H4 (cell line): ENCODE results near the gene COMT. TPM values are rescaled to one million over a fixed set of nuclear protein-coding genes. Genes with fewer than 3 reads are reported as not detected.

Experiments used
- DNase-seq: peaks from one replicate; pipeline ENCODE4 v3.0.0-alpha.2; 2015; ENCODE audit warnings: low spot score
- total RNA-seq: library from RNA; depleted of rRNA; stranded (reverse); fragments of >200 nt; shearing (Covaris generic); gene quantifications from 2 replicates; pipeline ENCODE4 v1.2.3, GENCODE V29; 2014; rRNA removed

Gene COMT
- total RNA-seq, 1 experiment from 2014 or later: 111 TPM

DNA sequence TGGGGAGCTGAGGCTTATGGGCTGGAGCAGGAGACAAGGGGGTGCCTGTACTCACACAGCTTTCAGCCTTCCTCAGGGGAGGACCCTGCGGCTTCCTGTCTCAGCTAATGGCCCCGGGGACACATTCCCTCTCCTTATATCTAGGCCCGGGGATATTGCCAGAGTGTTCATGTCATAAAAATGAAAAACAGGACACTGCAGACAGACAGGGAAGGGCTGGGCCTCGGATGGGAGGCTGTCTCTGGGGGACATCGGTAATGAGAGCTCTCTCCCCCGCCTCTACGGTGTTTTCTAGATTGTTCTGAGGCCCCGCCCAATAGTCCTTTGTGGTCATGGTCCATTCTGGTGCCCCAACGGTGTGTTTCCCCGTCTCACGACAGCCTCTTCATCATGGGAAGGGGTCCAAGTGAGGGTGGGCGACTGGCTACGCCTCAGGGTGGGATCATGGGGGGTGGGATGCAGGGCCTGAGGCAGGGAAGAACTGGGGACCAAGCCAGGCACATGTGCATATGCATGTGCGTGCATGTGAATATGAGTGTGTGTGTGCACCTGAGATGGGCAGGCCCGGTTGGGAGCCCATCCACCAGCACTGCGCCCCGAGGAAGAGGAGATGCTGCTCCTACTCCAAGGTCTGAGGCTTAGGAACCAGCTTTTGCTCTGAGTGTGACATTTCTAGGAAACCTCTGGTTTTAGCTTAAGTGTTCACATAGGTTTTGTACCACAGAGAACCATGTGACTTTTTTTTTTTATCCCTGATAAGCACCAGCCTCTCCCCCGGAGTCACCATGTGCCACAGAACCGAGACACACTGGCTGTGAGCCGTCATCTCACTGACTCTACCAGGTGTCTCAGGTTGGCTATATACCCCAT lies 69.8 kb downstream of the COMT start:
- no peak for DNase-seq

DNA sequence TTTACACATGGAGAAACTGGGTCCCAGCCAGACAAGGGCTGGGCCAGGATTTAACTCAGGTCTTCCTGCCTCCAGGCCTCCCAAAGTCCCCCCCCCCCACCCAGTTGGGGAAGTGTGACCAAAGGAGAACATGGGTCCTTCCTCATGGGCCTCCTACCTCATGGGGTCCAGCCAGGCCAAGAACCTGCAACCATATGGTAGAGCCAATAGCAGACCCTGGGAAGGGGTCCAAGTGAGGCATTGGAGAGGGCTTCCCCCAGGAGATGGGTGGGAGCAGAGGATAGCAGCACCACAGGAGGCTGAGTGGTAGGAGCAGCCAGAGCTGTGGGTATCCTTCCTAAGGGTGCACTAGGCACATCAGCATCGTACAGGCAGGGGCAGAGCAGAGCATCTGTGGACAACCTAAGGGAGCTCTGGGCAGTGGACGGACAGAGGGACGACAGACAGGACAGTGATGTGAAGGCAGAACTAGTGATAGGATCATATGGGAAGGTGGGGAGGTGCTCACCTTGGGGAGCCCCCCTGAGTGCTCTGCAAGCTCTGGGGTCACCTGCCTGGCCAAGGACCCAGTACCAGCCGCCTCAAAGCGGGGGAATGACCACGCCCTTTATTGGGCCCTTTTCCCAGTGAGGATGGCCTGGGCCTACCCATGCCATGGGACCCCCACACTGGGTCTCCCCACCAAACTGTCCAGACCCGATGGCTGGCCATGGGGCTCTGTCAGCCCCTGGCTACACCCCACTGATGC lies 70.6 kb downstream of the COMT start:
- DNase-seq: no peak

DNA sequence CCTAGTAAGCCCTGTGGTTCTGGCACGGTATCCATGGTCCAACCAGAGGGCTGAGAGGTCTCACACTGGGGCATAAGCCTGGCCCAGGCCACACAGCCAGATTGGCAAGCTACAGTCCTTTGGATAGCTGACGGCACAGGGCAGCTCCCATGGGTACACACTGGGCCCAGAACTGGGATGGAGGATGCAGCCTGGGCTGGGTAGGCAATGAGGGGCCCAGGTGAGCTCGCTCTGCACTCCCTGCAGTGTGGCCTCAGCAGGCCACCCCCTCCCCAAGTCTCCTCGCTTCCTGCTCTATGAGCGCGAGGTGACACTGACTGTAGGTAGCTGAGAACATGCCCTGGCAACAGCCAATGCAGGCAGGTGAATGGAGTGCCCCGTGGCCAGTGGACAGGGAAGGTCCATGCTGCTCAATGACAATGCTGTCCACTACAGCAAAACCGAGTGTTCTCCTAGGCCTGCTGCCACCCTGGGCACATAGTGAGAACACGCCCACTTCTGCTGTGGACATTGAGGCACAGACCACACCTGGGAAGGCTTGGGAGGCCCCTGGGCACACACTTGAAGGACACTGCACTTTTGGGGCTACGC lies 71.3 kb downstream of the COMT start:
- no peak for DNase-seq

DNA sequence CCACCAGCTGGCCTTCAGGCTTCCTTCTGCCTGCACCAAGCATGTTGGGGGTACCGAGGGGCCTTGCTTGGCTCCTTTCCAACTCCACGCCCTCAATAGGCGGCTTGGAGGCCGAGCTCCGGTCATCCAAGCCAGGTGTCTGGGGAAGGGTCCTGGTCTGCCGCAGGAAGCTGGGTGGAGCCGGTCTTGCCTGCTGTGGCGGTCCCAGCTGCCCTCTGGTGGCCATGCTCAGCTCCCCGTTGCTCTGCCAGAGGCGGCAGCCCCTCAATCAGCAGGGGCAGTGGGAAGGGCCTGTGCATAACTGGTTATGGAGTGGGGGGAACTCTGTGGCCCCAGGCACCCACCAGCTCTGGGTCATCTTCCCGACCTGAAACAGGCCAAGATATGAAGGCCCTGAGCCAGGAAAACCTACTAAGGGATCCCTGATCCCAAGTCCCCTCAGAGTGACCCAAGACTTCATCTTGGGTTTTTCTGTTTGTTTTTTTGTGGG lies 71.9 kb downstream of the COMT start:
- DNase-seq: no peak

DNA sequence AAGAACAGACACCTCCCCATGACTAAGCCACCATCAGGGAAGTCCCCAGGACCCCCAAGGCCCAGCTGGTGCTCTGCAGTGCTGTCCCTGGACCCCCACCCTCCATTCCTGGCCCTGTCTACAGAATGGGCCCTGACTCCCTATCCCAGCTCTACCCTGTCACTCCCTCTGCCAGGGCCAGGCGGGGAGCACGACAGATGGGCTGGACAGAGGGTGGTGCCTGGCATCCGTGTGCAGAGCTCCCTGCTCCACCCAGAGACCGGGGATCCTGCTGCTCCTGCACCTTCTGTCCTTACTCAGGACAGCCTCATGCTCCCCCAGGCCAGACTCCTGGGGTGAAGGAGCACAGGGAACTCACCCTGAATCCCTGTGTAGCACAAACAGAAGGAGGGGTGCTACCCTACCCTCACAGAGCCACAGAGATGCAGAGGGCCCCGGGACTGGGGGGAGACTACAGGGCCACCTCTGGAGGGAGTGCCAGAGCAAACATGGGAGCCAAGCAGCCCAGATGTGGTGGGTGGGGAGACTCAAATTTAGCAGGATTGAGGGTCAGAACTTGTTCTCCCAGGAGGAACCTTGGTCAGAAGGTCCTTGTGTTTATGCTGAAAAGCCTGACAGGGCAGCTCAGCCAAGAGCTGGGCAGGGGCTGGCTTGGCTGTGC lies 73.1 kb downstream of the COMT start:
- DNase-seq: no peak

DNA sequence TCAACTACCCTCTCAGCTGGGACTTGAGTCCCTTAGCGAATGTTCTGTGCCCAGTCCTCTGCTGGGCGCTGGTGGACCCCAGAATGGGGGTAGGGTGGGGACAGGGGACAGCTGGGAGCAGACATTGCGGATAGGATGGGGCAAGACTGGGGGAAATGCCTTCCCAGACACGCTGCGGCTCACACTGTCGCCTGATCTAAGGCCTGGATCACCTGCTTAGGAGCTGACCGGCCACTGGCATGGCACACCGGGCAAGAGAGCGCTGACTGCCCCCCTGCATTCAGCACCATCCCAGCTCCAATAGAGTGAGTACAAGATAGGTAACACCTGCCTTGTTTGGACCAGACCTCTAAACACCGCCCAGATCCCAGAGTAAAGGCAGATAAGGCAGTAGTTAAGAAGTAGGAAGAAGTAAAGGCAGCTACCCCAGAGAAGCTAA lies 73.6 kb downstream of the COMT start:
- DNase-seq: no peak

DNA sequence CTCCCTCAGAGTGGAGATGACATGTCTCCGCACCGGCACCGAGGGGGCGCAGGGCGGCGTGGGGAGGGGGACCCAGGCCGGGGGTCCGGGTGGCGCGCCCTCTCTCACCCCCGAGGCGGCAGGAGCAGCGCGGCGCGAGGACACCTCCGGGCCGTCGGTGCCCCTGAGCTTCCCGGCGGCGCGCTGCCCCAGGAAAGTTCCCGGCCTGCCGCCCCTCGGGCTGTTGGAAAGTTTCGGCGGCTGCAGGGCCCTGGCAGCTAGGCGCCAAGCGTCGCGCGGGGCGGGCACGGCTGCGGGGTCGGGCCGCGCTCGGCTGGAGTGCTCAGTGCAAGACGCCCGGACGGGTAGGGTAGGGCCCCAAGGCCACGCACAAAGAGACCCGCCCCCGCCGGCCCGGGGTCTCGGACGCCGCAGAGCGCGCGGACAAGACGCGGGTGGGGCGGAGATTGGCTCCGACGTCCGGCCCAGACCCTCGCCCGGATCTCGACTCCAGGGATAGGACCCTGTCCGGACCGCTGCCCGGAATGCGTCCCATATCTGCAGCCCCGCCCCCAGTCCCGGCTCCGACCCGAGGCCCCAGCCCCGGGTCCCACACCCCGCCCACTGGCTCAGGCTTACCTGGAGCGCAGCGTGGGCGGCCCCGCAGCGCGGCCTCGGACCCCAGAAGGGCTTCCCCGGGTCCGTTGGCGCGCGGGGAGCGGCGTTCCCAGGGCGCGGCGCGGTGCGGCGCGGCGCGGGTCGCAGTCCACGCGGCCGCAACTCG lies 74.6 kb downstream of the COMT start:
- DNase-seq: no peak

DNA sequence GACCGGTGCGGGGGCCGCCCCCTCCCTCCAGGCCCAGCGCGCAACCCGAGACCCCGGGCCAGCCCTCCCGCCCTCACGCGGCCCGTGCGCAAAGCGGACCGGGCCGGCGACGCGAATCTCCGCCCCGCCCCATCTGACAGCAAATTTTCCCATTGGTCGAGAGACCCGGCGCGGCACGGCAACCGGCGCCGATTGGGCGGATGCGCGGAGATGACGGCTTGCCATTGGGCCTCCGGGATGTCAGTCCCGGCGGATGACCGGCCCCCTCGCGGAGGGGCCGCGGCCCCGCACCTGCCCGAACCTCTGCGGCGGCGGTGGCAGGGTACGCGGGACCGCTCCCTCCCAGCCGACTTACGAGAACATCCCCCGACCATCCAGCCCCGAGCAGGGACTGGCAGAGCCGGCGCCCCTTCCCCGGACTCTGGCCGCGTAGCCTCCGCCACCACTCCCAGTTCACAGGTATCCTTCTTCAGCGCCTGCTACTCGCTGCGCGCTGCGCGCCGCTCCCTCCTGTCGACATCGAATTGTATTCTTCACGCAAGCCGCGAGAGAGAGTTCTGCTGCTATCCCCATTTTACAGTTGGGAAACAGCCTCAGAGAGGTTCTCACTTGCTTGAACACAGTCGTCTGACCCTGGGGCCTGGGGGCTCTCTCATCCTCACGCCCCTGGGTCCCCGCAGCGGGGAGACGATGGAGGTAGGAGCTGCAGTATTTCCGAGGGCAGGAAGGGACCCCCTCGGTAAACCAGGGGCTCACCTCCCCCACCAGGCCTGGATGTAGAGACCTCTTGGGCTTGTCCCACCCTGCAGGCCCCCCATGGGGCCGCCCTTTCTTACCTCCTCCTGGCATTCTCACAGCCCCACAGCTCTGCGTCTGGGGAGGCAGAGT lies 75.4 kb downstream of the COMT start, which contains the start of gene ARVCF:
TSS of gene ARVCF (minus strand) at position 90 of the 888 bp plus-strand sequence. CDS start 26,029 bp downstream, outside the sequence.
- peak; percentile 56 for DNase-seq

DNA sequence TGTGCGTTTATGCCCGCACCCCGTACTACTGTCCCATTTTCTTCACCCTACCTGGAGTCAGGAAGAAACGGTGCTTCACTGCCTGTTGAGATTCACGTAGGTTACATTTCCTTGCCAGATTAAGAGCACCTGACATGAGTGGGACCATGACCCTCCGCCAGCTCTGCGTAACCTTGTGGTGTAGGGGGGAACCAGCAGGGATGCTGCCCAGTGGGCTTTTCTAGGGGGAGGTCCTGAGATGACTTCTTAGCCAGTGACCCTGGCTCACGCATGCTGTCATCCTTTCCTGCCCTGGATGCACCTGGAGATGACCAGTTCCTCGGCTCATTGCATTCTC lies 76.0 kb downstream of the COMT start:
- no peak for DNase-seq

DNA sequence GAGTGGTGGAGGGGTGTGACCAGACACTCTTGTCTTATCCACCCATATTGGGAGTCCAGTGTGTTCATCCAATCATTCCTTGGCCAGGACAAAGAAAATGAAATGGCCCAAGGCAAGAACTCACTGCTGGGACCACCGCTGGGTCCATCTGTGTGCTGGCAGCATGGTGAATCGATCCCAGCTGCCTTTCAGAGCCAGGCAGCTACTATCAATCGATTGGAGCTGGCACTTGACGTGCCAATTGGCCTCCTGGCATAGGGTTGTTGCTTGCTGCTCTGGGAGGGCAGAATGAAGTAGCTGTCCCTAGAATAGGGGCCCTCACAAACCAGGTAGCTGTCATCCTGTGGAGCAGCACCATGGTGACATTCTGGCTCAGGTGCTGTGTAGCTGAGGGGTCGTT lies 76.4 kb downstream of the COMT start:
- no peak for DNase-seq

Other genes with a start within 250 kb of the COMT start
- gene SEPTIN5, start 227.3 kb upstream of the COMT start, total RNA-seq: 10.9 and 15.8 TPM in 2 replicates
- 0.06 and 1.3 TPM in 2 replicates for gene GP1BB, start 218.2 kb upstream of the COMT start, total RNA-seq
- not detected in 2 replicates for gene TBX1, start 181.0 kb upstream of the COMT start, total RNA-seq
- 5.7 and 12.4 TPM in 2 replicates for gene GNB1L, start 86.9 kb upstream of the COMT start, total RNA-seq
- 2.3 and 2.6 TPM in 2 replicates for gene RTL10, start 86.9 kb upstream of the COMT start, total RNA-seq
- 7.5 and 9.1 TPM in 2 replicates for gene TXNRD2, start within 50 bp of the COMT start, total RNA-seq
- gene ARVCF, start 75.1 kb downstream of the COMT start, total RNA-seq: 0.58 and 1.8 TPM in 2 replicates
- 20.6 and 29.3 TPM in 2 replicates for gene TANGO2, start 79.3 kb downstream of the COMT start, total RNA-seq
- gene DGCR8, start 138.5 kb downstream of the COMT start, total RNA-seq: 9.2 and 11.4 TPM in 2 replicates
- gene RANBP1, start 174.3 kb downstream of the COMT start, total RNA-seq: 623 and 731 TPM in 2 replicates
- gene TRMT2A, start 175.5 kb downstream of the COMT start, total RNA-seq: 12.2 and 16.6 TPM in 2 replicates
- gene ZDHHC8, start 190.0 kb downstream of the COMT start, total RNA-seq: 4.3 and 6.9 TPM in 2 replicates
- not detected in 2 replicates for gene CCDC188, start 209.3 kb downstream of the COMT start, total RNA-seq